Esophagus mucosa (tissue), 1 donor: ENCODE data around the gene FBXO22. TPM values are rescaled to one million over a fixed set of nuclear protein-coding genes. Genes with fewer than 3 reads are reported as not detected.
"Not testable (repeated sequence)": the region's sequence is repeated elsewhere in the genome, so short reads cannot be mapped to it uniquely, and the experiment has no call there.

Source experiments
- ATAC-seq: fragments of 200-7000 bp; cut with Tn5 transposase; one replicate; pipeline ENCODE4 v1.9.1; 2020
- total RNA-seq: library from RNA; stranded (reverse); gene quantifications from one replicate; pipeline ENCODE4 v1.2.4, GENCODE V29; 2023
- donor health status: DM: yes; HTN: yes; CAD: no.

The FBXO22 gene
- total RNA-seq, 1 donor from 2014 or later: 23.8 TPM

GRCh38 chr15:75982468-75982867, 78.8 kb downstream of the FBXO22 start:
- no peak for ATAC-seq

GRCh38 chr15:75984706-75985105, 81.0 kb downstream of the FBXO22 start:
- ATAC-seq: not testable (repeated sequence)

DNA sequence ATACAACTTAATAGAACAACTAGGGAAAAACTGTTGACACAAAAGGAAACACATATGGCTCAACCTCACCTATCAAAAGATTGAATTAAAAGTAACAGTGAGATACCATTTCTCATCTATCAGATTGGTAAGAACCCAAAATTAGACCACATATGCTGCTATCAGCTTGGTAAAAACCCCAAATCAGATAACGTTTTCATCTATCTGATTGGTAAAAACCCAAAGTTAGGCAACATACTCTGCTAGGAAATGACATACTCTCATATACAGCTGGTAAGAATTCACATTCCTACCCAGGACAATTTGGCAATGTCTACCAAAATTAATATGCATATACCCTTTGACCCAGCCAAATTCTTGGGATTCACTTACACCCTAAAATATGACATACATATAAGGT, 82.3 kb downstream of the FBXO22 start:
- ATAC-seq: no peak

- ATAC-seq: no peak
These were observed 85.4 kb downstream of the FBXO22 start for GRCh38 chr15:75989045-75989444.

GRCh38 chr15:75989875-75990274, 86.2 kb downstream of the FBXO22 start:
- no peak for ATAC-seq

Other genes starting within 250 kb of the FBXO22 start
- gene CSPG4, start 191.0 kb upstream of the FBXO22 start, total RNA-seq: 1.9 TPM
- gene UBE2Q2, start 60.4 kb upstream of the FBXO22 start, total RNA-seq: 20.9 TPM
- 1.6 TPM for gene NRG4, start 108.5 kb downstream of the FBXO22 start, total RNA-seq
- 0.08 TPM for gene TMEM266, start 156.1 kb downstream of the FBXO22 start, total RNA-seq